ENCODE measurements around the gene CTCFL. TPM values are rescaled to one million over a fixed set of nuclear protein-coding genes. Genes with fewer than 3 reads are reported as not detected.
A peak's percentile ranks its signal among the peaks of the same experiment; 100 is the strongest.

CTCFL gene
- total and polyA plus RNA-seq, 2 of the 13 experiments (the other 11 are each of a cell fraction or from before 2014, with no cell fraction given), result 0.04 TPM; not detected in 1

DNA sequence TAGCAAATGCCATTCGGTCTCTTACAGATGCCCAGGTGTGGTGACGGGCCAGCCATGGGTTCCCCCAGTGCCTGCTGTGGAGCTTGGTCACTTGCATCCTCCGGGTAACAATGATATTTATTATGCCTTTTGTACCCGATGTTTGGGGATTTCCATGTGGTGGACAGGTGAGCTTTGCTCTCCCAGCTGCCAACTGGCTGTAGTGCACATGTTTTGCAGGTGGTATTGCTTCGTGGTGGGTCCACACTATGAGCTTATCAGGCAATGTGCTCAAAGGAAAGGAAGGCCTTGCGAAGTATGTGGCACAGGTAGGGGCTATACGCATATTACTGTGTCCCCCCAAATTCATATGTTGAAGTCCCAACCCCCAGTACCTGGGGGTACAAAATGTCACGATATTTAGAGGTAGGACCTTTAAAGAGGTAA lies 4.2 kb upstream of the CTCFL start (continued):
- TF ChIP-seq KDM1A (CRISPR knock-in tag; IDR thresholded peaks at IDR 0.05) (no peak), ZNF337 (CRISPR knock-in tag; IDR thresholded peaks at IDR 0.05; ENCODE audit: borderline replicate concordance, low read depth) (no peak), MZF1 (CRISPR knock-in tag; IDR thresholded peaks at IDR 0.05; ENCODE audit: borderline replicate concordance) (no peak), ETV5 (CRISPR knock-in tag; IDR thresholded peaks at IDR 0.05; ENCODE audit: borderline replicate concordance) (no peak), NFRKB (IDR thresholded peaks at IDR 0.05) (no peak), ZSCAN22 (CRISPR knock-in tag; IDR thresholded peaks at IDR 0.05) (no peak), TRAFD1 (CRISPR knock-in tag; IDR thresholded peaks at IDR 0.05; ENCODE audit: borderline replicate concordance) (no peak), ZFP1 (CRISPR knock-in tag; IDR thresholded peaks at IDR 0.05) (no peak), DZIP1 (CRISPR knock-in tag; IDR thresholded peaks at IDR 0.05) (no peak), HIVEP1 (CRISPR knock-in tag; IDR thresholded peaks at IDR 0.05) (peak; percentile 28; the same call in 1 of the 2 replicates), ZBTB7A (CRISPR knock-in tag; IDR thresholded peaks at IDR 0.05) (peak; percentile 79), SOX13 (IDR thresholded peaks at IDR 0.05) (no peak), SOX13 (CRISPR knock-in tag; conservative IDR thresholded peaks at IDR 0.05 in 1 of 2, IDR thresholded peaks at IDR 0.05 in 1 of 2) (no peak), TEAD3 (CRISPR knock-in tag; optimal IDR thresholded peaks at IDR 0.05; ENCODE audit: borderline replicate concordance) (no peak), CHD4 (IDR thresholded peaks at IDR 0.05; ENCODE audit: borderline replicate concordance, low read length) (no peak), HNRNPLL (IDR thresholded peaks at IDR 0.05; ENCODE audit: low read depth, low read length, poor library complexity, severe bottlenecking) (no peak), FOXA1 (IDR thresholded peaks at IDR 0.05) (no peak), FOXA1 (CRISPR knock-in tag; IDR thresholded peaks at IDR 0.05) (no peak), PHB2 (IDR thresholded peaks at IDR 0.05; ENCODE audit: partially characterized antibody) (no peak), POLR2AphosphoS5 (IDR thresholded peaks at IDR 0.05; ENCODE audit: low read depth, low read length) (no peak)
- TF ChIP-seq, protein P1, sequence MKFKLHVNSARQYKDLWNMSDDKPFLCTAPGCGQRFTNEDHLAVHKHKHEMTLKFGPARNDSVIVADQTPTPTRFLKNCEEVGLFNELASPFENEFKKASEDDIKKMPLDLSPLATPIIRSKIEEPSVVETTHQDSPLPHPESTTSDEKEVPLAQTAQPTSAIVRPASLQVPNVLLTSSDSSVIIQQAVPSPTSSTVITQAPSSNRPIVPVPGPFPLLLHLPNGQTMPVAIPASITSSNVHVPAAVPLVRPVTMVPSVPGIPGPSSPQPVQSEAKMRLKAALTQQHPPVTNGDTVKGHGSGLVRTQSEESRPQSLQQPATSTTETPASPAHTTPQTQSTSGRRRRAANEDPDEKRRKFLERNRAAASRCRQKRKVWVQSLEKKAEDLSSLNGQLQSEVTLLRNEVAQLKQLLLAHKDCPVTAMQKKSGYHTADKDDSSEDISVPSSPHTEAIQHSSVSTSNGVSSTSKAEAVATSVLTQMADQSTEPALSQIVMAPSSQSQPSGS (CRISPR knock-in tag; IDR thresholded peaks at IDR 0.05), result no peak
- TF ChIP-seq, protein P2, sequence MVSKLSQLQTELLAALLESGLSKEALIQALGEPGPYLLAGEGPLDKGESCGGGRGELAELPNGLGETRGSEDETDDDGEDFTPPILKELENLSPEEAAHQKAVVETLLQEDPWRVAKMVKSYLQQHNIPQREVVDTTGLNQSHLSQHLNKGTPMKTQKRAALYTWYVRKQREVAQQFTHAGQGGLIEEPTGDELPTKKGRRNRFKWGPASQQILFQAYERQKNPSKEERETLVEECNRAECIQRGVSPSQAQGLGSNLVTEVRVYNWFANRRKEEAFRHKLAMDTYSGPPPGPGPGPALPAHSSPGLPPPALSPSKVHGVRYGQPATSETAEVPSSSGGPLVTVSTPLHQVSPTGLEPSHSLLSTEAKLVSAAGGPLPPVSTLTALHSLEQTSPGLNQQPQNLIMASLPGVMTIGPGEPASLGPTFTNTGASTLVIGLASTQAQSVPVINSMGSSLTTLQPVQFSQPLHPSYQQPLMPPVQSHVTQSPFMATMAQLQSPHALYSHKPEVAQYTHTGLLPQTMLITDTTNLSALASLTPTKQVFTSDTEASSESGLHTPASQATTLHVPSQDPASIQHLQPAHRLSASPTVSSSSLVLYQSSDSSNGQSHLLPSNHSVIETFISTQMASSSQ (IDR thresholded peaks at IDR 0.05; ENCODE audit: low read depth), result no peak
- TF ChIP-seq, protein P2 (CRISPR knock-in tag; IDR thresholded peaks at IDR 0.05; ENCODE audit: borderline replicate concordance), result no peak
